Tibial nerve (tissue), 4 donors: ENCODE data around the gene NIPBL.

ENCODE experiments used
- EP300 ChIP-seq, 2 donors: sonication (generic); formaldehyde crosslinking; IDR thresholded peaks; one replicate each; pipeline ENCODE4 v1.6.1; 2017; ENCODE audit warnings: antibody characterized with exemption in 2 of 2, mild to moderate bottlenecking in 1 of 2
- POLR2A ChIP-seq, 2 donors: fragments of 450-650 bp; IDR thresholded peaks; one replicate each; pipeline ENCODE4 v1.6.1; 2017; ENCODE audit warnings: antibody characterized with exemption in 2 of 2, mild to moderate bottlenecking in 2 of 2, moderate library complexity in 2 of 2
- TF ChIP-seq, protein P1 (sequence below), 5 experiments: fragments of 200-600 bp in 3 of 5; fragments of 450-650 bp in 2 of 5; sonication (generic) in 3 of 5; IDR thresholded peaks; one replicate each; pipeline ENCODE4 v1.5.1; 2016 to 2019; ENCODE audit warnings: antibody characterized with exemption in 5 of 5, mild to moderate bottlenecking in 3 of 5, moderate library complexity in 2 of 5

DNA sequence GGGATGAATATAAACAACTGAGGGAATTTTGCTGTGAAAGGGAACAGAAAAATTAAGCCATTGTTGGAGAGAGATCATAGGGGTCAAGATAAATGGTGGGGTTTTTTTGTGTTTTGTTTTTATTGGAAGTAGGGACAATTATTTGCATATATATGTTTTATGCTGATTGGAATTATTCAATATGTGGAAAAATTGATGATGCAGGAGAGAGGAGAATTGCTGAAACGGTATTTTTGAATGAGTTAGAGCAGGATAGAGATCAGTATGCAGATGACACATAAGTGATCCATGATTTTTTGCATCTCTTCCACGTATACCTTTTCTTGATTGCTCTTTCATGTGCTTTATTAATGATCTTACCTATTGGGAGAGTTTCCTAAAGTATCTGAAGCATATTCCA is 67.5 kb downstream of the NIPBL start:
- TF ChIP-seq, protein P1, sequence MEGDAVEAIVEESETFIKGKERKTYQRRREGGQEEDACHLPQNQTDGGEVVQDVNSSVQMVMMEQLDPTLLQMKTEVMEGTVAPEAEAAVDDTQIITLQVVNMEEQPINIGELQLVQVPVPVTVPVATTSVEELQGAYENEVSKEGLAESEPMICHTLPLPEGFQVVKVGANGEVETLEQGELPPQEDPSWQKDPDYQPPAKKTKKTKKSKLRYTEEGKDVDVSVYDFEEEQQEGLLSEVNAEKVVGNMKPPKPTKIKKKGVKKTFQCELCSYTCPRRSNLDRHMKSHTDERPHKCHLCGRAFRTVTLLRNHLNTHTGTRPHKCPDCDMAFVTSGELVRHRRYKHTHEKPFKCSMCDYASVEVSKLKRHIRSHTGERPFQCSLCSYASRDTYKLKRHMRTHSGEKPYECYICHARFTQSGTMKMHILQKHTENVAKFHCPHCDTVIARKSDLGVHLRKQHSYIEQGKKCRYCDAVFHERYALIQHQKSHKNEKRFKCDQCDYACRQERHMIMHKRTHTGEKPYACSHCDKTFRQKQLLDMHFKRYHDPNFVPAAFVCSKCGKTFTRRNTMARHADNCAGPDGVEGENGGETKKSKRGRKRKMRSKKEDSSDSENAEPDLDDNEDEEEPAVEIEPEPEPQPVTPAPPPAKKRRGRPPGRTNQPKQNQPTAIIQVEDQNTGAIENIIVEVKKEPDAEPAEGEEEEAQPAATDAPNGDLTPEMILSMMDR (IDR thresholded peaks at IDR 0.05): no peak
- TF ChIP-seq POLR2A (IDR thresholded peaks at IDR 0.05) (no peak), EP300 (IDR thresholded peaks at IDR 0.05) (no peak)
